NAMALWA (cell line): ENCODE results near the gene TBC1D22A.
"Not testable (repeated sequence)": the region's sequence is repeated elsewhere in the genome, so short reads cannot be mapped to it uniquely, and the experiment has no call there.

Experiments
- DNase-seq: peaks from one replicate; pipeline ENCODE4 v3.0.0-alpha.2; 2015; ENCODE audit warnings: low spot score

TBC1D22A gene

GRCh38 chr22:47047321-47048122, 285.1 kb downstream of the TBC1D22A start:
- no peak for DNase-seq

DNA sequence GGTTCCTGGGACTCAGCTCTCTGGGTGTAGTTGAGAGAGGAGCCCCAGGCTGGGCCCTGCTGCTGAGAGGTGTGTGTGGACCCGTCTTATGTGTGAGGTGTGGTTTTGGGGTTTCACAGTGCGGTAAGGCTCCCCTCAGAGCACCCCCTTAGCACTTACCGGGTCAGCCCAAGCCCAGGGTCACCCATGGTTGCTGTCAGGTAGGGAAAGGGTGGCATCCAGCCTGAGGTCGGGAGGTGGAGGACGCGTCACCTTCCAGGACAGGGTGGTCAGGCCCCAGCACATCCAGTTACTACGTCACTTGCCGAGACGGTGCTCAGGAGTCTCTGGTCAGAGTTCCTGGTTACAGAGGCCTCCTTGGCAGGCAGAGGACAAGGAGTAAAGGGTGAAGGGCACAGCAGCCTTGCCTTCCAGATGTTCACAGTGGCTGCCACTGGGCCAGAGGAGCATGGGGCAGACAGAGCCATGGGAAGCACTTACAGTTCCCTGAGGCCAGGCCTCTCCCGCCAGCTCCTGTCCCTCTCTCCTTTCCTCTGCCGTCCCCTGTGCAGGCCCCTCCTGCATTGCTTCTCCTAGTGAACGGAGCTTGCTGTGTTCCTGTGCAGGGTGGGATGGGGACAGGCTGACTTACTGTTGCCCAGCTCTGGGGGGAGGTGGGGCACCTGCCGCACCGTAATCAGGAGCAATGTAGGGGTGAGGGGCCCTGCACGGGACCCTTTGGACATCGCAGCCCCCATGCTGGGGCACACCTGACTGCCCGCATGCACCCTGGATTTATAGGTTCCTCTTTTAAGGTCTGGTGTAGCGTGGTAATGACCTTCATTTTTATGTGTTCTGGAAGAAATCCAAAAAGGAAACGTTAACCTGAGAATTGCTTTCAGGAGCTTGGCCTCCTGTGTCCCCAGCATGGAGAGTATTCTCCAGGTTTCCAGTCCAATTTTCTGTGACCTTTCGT, 285.9 kb downstream of the TBC1D22A start:
- no peak for DNase-seq

- DNase-seq, result no peak
These were observed 286.7 kb downstream of the TBC1D22A start for GRCh38 chr22:47049078-47049624.

DNA sequence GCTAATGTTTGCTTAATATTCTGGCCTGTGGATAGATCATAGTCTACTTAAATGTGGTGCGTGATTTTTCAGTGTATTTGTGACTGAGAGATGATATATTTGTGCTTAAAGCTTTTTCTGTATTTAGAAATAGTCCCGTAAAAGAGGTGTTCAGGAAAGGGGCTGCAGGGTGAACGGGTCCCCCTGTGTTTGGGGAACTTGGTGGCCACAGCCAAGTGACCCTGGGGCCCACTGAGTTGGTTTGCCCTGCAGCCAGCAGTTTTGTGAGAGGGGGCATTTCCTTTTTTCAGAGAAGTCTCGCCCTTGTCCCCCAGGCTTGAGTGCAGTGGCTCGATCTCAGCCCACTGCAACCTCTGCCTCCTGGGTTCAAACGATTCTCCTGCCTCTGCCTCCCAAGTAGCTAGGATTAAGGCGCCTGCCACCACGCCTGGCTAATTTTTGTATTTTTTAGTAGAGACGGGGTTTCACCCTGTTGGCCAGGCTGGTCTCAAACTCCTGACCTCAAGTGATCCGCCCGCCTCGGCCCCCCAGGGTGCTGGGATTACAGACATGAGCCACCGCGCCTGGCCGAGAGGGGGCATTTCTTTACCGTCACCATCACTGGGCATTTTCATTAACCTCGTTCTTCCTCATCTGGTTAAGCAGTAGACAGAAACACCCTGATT, 287.4 kb downstream of the TBC1D22A start:
- not testable (repeated sequence) for DNase-seq

DNA sequence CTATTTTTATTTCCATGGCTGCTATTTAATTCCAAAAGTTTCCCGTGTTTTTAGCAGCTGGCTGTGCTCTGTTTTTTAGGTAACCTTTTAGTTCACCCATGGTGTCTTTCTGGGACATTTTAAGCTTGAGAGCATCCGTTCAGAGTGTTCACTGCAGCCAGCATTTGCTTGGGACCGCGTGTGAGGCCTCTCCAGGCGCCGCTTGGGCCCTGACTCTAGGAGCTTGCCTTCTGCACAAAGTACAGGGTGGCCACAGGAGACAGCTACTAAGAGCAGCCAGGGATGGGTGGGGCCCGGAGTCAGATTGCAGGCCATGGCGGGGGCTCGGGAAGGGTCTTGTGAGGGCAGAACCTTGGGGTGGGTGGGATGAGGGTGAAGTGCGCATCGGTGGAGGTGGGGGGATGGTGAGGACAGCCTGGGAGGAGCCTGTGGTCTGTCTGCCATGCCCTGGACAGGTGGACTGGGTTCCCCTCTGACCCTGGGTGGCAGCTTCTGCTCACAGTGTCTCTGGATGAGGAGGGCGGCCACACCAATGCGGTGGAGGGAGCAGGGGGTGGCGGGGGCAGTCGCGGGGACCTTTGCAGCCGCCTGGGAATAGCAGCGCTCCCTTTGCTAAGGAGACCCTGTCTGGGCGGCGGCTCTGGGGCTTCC, 288.1 kb downstream of the TBC1D22A start:
- DNase-seq, result no peak

- DNase-seq, result no peak
These were observed 289.1 kb downstream of the TBC1D22A start for GRCh38 chr22:47051441-47052071.

GRCh38 chr22:47052236-47053012, 290.0 kb downstream of the TBC1D22A start:
- DNase-seq, result no peak

DNA sequence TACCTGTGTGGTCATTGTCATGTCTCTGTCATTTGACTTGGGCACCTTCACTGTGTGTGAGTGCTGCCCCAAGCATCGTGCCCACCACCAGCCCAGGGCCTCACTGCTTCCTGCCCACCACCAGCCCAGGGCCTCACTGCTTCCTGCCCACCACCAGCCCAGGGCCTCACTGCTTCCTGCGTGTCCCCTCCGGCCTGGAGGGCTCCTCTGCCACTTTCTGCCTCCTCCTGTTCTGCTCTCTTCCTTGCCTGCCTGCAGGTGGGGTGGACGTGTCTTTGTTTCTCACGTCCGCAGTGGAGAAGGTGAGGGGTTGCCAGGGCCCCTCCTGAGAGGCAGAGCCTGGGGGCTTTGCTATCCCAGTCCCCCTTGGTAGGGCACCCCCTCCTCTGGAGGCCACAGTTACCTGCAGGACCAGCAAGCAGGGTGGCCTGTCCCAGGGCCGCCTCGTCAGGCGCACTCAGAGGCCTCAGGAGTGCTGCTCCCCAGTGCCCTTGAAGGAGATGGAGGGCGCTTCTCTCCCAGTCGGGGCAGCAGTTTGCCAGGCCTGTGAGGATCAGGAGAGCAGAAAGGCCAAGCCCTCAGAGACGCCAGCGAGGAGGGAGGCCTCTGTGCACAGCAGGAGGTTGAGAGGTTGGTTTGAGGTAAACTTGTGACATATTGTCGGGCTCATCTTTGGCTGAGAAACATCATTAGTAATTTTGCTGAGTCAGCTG, 290.7 kb downstream of the TBC1D22A start:
- DNase-seq, result no peak

GRCh38 chr22:47053726-47054141, 291.3 kb downstream of the TBC1D22A start:
- no peak for DNase-seq

DNA sequence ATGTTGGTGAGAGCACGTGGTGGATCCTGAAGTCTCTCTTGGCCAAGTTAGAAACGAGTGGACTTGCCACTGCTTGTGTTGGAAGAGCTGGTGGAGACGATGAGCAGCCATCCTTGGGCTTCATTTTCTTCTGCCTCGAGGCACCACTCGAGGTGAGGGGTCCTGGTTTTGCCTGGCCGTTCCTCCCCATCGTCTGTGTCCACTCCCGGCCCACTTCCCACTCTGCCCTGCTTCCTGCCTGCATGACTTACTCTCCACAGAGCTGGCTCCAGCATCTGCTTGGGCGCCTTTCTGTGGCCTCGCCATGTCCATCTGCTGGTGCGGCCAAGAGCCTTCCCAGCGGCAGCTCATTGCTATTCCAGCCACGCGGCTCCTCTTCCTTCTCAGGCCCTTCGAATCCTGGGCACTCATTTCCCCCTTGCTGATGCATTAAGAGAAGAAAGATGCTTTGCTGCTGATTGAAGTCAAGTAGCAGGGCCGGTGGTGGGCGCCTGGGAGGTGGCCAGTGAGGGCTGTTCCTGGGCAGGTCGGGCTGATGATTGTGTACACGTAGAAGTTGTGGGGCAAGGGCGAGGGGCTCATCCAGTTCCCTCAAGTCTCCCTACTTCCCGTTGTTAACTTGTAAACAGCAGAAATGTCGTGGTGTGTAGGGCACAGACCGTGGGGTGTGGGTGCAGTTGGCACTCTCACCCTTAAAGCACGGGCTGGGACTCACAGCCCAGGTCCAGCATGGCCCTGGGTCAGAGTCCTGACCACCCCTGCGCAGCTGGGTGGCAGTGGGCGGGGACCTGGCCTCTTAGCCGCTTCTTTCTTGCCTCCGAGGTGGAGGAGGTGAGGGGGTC, 292.0 kb downstream of the TBC1D22A start:
- no peak for DNase-seq

- DNase-seq, result no peak
These were observed 292.6 kb downstream of the TBC1D22A start for GRCh38 chr22:47055073-47055355.

DNA sequence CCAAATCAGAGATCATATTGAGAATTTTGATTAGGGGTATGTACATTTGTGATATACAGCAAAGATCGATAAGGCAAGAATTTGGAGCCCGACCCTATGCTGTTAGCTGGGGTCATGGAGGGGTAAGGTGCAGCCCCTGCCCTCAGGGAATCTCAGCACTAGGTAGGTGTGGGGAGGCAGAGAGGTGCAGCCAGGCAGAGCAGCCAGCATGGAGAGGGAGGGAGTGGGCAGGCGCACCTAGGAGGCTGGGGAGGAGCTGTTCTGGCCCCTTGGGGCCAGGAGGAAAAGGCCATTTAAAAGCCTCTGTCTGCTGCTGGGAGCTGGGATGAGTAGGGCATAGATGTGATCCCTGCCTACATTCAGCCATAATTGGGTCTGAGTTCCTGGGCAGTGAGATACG, 293.0 kb downstream of the TBC1D22A start:
- DNase-seq, result no peak

- DNase-seq, result no peak
These were observed 293.5 kb downstream of the TBC1D22A start for GRCh38 chr22:47055921-47056320.

- no peak for DNase-seq
These were observed 293.9 kb downstream of the TBC1D22A start for GRCh38 chr22:47056361-47056760.

- DNase-seq, result no peak
These were observed 294.5 kb downstream of the TBC1D22A start for GRCh38 chr22:47056776-47057470.

DNA sequence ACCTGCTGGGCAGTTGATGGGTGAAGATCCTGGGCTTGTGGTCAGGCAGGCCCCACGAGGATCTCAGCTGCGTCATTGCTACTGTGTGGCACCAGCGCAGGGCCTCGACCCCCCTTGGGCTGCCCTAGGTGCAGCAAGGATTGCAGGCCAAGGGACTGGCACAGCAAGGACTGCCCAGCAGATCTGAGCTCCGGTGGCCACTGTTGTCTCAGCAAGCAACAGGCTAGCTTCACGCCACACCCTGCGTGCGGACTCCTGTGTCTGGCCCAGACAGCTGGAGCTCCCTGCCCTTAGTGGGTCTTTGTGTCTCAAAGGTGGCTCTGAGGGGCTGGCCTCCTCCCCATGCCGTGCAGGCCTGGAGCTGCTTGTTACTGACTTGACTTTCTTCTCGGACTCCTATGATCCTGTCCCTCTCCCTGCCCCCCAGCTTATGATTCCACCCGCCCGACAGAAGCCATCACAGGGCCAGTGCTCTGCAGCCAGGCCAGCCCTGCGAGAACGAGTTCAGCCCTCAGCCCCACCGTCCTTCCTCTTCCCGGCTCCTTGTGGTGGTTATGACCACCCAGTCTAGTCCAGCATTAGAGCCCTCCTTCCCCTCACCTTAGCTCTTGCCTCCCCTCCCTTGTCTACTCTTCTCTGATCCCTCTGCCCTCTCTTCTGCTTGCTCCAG, 295.6 kb downstream of the TBC1D22A start:
- no peak for DNase-seq

DNA sequence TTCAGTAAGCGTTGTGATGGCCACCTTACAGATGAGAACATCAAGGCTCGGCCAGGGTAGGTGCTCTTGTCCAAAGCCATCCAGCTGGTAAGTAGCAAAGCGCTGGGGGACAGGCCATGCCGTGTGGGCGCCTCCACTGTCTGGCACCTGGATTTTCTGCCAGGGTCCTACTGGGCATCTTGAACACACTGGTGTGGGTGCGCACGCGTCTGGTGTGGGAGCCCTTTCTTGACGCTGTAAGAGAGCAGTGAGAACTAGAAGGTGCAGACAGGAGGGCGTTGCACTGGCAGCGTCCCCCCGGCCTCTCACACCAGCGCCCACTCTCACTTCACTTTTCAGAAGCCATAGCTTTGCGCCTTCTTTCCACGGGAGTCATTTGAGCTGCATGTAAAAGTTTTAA, 296.6 kb downstream of the TBC1D22A start:
- DNase-seq, result peak; percentile 28

DNA sequence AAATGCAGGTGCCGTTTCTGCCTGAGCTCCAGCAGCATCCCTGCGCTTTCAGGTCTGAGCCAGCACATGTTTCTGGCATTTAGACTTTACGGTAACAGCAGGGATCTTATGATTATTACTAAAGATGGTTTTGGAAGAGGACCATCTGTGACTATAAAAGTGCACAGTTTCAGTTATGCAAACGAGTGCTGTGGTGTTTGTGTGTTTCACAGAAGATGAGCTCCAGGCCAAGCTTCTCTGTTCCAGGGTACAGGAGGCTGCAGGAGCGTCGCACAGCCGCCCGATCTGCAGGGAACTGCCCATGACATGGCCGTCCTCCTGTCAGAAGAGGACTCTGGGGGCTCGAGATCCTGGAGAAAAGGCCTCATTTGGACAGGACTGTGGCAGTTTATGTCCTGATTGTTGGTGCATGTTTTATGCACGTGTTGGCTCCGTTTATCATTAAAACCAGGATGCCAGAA, 297.3 kb downstream of the TBC1D22A start:
- peak; percentile 47 for DNase-seq
